Gastroesophageal sphincter (tissue), 3 donors: Measurements from ENCODE around the gene ZNF415.

Experiments used
- CTCF ChIP-seq, 4 experiments: fragments of 200-600 bp in 2 of 4; fragments of 450-650 bp in 2 of 4; sonication (generic) in 1 of 4; IDR thresholded peaks; one replicate each; pipeline ENCODE4 v1.5.1; 2017 to 2019; ENCODE audit warnings: antibody characterized with exemption in 4 of 4, mild to moderate bottlenecking in 2 of 4, moderate library complexity in 2 of 4
- EP300 ChIP-seq: sonication (generic); formaldehyde crosslinking; IDR thresholded peaks from one replicate; pipeline ENCODE4 v1.6.1; 2017; ENCODE audit warnings: antibody characterized with exemption, mild to moderate bottlenecking
- POLR2A ChIP-seq, 2 donors: fragments of 450-650 bp; IDR thresholded peaks; one replicate each; pipeline ENCODE4 v1.6.1; 2017; ENCODE audit warnings: antibody characterized with exemption in 2 of 2, mild to moderate bottlenecking in 2 of 2, moderate library complexity in 1 of 2
- POLR2AphosphoS5 ChIP-seq: sonication (generic); formaldehyde crosslinking; IDR thresholded peaks from one replicate; pipeline ENCODE4 v1.6.1; 2017; ENCODE audit warnings: antibody characterized with exemption

- TF ChIP-seq CTCF (IDR thresholded peaks at IDR 0.05) (no peak), POLR2A (IDR thresholded peaks at IDR 0.05) (no peak), POLR2AphosphoS5 (no peak), EP300 (no peak)
These were observed 27.6 kb upstream of the ZNF415 start for GRCh38 chr19:53160350-53160749.
